ENCODE measurements around the gene PDLIM3.
"Not testable (repeated sequence)": the region's sequence is repeated elsewhere in the genome, so short reads cannot be mapped to it uniquely, and the experiment has no call there.

PDLIM3 gene

DNA sequence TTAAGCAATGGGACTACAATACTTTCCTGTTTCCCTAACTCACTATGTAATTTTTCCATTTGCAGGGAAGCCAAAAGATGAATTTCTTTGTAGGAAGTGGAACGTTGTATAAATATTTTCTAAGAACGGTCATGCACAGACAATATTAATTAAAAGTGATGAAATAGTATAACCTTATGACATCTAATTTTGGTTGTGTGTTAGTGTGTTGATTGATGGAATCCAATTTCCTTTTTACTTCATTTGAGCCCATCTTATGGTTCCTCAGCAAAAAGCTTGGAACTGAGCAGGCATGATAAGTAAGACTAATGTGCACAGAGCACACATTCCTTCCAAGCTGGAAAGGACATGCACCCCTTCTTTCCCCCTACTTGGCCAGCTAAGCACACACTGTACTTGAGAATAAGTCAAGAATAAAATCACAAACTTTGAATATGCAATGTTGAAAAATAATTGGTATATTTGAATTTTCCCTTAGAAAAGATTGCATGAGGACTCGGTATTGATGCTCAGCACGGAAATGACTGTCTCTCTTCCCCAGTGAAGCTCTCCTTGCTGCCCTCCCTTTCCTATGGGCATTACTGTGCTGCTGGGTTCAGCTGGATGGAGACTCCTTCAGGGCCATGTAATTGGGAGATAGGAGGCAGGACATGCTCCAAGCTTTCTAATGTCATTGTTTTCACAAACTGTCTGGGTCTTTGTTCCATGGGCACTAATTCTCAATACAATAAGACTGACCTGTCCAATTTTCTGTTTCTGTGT is 19.2 kb upstream of the PDLIM3 start:
- DNase-seq (ENCODE audit: low read depth in 2 of 2), result no peak

DNA sequence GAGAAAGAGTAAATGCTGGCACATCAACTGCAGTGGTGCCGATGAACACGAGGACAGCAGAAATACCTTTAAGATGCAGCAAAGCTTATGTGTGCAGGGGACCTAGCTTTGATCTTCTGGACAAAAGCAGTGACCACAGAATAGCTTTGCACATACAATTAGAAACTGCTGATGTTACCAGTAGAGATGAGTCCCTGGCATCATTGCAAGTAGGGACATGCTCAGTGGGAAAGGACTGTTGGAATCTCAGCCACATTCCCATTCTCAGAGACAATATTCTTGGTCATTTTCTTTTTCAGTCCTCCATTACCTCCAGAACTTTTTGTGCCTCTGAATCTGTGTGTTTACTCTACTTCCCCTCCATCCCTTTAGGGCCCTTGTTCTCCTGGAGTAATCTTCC is 16.9 kb upstream of the PDLIM3 start:
- no peak for DNase-seq (ENCODE audit: low read depth in 2 of 2)

DNA sequence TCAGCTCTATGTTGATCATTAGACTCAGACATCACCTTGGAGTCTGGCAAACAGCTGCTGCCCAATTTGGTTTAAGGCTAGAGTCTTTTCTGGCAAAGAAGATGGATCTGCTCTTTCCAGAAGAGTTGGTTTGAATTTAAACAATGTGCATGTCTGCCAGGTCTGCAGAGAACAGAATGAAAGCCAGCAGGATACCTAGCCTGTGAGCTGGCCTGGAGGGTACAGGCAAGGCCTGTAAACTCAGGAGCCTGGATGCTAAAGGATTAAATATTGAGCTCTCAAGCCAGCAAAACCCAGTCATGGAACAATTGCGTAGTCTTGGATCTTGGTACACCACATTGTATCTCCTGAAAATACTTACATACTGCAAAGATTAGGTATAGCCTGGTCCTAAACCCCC is 15.6 kb upstream of the PDLIM3 start:
- DNase-seq (ENCODE audit: low read depth in 2 of 2), result no peak

DNA sequence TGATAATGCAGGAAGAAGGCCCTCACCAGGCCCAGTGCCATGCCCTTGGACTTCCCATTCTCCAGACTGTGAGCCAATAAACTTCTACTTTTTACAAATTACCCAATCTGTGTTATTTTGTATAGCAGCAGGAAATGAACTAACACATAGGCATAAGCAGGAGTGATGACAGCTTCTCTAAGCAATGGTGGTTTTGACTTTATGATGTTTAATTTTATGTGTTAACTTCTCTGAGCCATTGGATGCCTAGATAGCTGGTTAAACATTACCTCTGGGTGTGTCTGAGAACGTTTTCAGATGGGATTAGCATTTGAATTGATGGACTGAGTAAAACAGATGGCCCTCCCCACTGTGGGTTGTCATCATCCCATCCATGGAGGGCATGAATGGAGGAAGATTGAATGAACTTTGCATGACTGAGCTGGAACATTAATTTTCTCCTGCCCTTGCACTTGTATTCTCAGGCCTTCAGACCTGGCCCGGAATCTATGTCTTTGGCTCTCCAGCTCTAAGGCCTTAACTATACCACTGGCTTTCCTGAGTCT is 13.9 kb upstream of the PDLIM3 start:
- no peak for DNase-seq (ENCODE audit: low read depth in 2 of 2)

DNA sequence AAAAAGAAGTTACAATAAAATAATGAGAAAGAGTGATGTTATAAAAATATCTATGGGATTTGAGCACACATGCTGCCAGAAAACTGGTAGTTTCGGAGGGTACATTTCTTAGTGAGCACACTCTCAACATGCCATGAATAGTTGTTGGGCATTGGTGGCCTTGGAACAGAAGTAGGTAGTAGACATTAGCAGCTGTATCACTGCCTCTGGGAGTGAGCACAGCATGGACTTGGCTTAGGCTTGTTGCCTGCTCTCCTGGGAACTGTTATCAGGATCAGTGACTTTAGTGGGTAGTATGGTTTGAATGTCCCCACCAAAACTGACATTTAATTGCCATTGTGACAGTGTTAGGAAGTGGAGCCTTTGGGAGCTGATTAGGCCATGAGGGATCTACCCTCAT is 13.3 kb upstream of the PDLIM3 start:
- DNase-seq (ENCODE audit: low read depth in 2 of 2), result no peak

DNA sequence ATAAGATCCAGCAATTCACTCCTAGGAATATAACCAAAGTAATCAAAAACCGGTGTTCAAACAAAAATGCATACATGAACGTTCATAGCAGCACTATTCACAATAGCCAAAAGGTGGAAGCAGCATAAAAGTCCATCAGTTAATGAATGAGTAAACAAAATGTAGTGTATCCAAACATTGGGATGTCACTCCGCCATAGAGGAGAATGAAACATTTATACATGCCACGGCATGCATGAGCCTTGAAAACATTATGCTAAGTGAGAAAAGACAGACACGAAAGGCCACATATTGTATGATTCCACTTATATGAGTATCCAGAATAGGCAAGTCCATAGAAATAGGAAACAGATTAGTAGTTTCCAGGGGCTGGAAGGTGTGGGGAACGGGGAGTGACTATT is 11.0 kb upstream of the PDLIM3 start:
- DNase-seq (ENCODE audit: low read depth in 2 of 2), result no peak

DNA sequence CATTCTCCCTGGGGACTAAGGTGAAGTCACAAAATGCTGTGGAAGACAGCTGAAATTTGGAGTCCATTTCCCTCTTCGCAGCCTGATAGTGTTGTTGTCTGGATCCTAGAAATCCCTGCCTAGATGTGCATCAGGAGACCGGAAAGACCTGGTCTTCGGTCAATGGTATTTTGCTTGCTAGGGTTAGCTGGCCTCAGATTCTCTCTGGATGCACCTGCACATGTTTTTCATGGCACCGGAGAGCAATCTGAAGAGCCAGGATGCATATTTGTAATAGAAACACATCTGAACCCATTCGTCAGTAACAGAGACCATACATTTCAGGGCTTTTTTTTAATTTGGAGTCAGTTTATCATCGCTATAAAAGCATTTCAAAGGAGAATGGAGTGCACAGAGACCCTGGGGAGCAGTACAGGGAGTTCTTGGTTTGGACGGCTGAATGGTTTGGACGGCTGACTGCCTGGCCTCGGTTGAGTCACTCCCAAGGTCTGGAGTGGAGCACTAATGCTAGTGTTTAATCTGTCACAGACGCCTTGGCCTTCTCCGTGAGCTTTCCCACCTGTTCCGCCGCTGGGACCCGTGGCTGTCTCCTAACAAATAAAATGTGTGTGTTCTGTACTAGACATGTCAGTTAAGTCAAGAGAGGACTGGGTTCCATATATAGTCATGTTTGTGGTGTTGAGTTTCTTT is 7.5 kb upstream of the PDLIM3 start:
- no peak for DNase-seq (ENCODE audit: low read depth in 2 of 2)

DNA sequence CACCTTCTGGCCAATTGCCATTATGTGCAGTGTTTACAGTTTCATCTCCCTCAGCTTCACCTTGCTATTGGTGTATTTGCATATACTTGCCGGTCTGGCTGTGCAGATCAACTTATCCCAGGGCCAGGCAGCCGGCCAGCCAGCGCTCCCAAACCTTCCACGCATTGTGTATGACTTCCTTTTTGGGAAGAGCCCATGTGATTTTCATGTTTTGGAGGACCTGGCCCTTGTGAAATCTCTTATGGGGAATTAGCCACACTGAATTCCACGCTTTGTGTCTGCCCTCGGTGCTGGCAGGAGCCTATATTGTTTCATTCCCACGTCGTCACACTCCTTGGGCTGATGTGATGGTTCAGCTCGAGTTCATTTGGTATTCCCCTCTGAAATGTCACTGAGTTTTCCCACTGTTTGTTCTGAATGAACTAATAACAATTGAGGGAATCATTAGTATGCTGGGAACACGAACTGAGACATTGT is 6.0 kb upstream of the PDLIM3 start:
- DNase-seq (ENCODE audit: low read depth in 2 of 2), result no peak

DNA sequence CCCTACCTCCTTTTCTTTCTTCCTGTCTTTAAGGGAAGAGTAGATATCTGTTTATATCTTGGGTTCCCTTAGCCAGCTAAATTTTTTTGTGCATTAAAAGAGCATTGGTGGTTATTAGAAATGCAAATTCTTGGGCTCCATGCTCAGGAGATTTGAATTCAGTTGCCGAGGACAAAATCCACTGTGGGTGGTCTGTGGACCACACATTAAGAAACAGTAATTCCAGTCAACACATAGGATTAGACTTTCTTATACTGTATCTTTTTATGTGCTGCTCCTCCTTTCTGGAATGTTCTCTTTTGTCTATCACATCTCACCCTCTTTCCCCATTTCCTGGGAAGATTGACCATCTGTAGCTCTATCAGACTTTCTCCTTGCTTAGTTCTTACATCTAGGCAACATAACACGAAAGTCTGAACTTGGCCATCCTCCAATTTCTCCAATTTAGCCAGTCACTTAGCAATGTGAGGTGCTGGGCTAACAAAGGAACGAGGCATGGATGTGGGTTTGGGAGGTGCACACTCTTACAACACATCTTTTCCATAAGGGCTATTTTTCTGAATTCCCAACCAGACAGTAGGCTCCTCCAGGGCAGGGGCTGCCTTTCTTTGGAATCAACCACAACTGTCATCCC is 5.3 kb upstream of the PDLIM3 start:
- no peak for DNase-seq (ENCODE audit: low read depth in 2 of 2)

DNA sequence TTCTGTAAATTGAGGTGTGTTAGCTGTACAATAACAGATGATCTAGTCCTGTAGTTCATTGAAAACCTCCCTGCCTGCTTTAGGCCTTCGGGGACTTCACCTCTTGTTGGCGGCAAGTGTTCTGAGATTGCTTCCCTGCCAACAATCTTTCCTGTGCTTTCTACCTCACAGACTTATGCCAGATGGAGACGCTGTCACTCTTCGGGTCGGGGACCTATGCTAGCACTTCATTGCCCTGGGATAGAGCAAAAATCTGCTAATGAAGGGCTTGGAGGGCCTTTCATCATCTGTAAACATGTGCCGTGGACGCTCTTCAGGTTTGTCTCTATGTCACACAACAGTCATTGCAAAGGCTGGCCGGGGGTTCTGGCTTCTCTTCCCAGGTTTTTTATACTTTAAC is 4.7 kb upstream of the PDLIM3 start:
- DNase-seq (ENCODE audit: low read depth in 2 of 2), result no peak

DNA sequence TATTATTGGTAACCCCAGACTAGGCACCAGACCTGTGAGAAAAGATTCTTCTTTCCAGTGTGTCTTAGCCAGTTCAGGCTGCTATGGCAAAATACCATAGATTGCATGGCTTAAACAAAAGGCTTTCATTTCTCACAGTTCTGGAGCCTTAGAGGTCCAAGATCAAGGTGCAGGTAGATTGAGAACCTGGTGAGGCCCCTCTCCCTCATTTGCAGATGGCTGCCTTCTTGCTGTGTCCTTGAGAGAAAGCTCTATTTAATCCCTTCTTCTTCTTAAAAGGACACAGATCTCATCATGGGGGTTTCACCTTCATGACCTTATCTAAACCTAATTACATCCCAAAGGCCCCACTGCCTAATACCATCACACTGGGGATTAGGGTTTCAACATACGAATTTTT is 3.5 kb upstream of the PDLIM3 start:
- DNase-seq (ENCODE audit: low read depth in 2 of 2), result no peak

DNA sequence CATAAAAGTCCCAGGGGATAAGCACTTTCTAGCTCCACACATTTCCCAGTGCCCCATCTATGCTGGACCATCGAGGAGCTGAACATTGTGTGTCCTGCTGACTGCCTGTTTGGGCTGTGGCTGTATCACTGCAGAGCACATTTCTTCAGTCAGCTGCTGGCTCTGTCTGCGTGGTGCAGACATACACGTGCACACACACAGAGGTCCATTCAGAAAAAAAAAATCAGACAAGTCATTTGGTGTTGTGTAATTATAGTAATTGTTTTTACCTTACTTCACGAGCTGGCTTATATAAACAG is 1.1 kb upstream of the PDLIM3 start:
- no peak for DNase-seq (ENCODE audit: low read depth in 2 of 2)

DNA sequence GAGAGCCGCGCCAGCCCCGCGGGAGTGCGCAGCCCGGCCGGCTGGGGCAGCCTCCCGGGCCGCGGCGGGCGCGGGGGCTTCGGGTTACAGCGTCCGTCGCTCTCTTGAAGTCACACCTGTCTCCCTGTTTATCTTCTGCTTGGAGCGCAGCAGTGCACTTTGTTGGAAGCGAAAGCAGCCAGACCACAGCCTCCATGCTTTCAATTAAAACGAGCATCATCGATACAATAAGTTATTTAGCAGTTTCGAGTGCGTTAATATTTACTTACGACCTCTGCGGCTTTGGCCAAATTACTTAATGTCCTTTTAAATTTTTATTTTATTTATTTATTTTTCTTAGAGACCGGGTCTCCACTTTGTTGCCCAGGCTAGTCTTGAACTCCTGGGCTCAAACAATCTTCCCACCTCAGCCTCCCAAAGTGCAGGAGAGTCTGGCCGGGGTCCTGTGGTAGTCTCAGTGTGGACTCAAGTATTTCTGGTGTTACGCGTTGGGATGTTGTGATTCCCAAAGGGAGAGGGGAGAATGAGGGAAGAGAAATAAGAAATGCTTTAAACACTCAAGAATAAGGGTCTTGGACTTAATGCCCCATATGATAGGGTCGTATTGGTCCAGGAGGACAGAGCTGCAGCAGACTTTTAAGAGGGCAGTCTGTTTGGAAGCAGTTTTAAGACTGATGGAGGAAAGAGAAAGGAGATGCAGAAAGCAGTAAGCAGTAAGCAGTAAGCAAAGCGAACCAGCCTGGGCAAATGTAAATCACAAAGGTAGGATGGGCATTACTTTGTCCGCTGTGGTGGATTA is 504 bp upstream of the PDLIM3 start:
- no peak for DNase-seq (ENCODE audit: low read depth in 2 of 2)

DNA sequence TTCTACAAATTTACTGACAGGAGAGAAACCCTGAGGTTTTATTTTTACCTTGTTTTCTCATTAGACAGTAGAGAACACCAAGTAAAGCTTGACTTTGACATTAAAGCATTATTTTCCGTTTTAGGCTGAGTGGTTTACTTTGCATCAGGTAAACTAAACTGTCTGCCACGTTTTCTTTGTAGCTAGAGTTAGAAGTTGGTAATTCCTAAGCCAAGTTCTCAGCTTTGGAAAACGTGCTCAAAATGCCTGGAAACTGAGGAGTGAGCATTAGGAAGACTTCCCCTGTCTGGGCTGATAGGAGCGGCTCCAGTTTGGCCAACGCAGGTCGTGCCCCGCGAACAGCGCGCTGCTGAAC is 819 bp downstream of the PDLIM3 start:
- no peak for DNase-seq (ENCODE audit: low read depth in 2 of 2)

DNA sequence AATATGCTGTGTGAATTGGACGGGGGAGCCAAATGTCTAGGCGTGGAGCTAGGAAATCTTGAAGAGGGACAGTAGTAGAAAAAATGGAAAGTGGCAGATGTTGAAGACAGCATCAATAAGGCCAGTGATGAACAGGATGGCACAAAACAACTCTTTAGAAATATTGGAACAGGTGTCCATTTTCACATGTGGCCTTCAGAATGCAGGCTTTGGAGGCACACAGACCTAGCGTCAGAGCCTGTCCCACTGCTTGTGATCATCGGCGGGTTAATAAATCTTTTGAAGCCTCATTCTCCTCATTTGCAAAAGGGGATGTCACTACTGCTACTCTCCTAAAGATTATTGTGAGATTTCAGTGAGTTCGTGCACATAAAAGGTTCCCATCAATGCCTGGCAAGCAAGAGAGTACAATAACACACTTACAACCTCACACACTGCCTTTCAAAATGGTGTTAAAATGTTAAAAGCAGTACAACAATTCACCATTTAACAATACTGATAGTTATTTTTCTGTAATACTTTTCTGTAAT is 2.4 kb downstream of the PDLIM3 start:
- DNase-seq (ENCODE audit: low read depth in 2 of 2), result no peak

DNA sequence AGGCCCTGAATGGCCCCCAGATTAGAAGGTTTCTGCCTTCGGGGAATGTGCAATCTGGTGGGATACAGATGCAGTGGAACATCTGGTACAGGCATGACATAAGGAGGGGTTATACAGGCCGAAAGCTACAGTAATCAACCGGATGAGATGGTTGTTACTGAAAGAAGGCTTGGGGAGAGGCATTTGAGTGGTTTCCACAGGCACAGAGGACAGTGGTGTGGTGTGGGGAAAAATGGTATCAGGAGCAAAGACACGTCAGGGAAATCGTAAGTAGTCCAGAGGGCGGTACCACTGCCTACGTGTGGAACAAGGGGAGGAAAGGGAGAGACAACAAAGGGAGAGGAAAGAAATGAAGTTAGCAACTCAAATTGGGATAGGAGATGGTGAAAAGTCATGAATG is 3.0 kb downstream of the PDLIM3 start:
- DNase-seq (ENCODE audit: low read depth in 2 of 2), result no peak

DNA sequence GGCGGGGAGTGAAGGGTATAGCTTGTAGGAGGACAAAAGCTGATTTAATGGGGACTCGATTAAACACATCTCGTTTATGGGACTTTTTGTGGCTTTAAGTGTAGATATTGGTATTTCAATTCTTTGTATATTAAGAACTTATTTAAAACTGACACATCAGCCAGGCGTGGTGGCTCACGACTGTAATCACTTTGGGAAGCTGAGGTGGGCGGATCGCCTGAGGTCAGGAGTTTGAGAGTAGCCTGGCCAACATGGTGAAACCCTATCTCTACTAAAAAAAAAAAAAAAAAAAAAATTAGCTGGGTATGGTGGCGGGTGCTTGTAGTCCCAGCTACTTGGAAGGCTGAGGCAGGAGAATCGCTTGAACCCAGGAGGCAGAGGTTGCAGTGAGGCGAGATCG is 3.7 kb downstream of the PDLIM3 start:
- not testable (repeated sequence) for DNase-seq (ENCODE audit: low read depth in 2 of 2)

DNA sequence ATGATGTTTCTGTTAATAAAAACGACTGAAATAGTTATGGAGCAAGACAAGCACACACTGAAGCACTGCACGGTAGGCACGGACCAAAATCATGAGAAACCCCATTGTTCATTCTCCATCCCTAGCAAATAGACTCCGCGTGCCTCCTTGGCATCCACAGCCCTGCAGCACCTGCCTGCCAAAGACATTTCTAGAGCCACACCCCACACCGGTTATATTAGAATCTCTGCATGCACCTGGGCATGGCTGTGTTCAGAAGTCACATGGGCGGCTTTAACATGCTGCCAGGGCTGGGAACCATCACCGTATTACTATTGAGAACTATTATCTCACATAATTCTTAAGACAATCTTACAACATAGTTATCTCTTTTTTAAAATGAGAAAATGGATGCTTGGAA is 5.9 kb downstream of the PDLIM3 start:
- no peak for DNase-seq (ENCODE audit: low read depth in 2 of 2)

DNA sequence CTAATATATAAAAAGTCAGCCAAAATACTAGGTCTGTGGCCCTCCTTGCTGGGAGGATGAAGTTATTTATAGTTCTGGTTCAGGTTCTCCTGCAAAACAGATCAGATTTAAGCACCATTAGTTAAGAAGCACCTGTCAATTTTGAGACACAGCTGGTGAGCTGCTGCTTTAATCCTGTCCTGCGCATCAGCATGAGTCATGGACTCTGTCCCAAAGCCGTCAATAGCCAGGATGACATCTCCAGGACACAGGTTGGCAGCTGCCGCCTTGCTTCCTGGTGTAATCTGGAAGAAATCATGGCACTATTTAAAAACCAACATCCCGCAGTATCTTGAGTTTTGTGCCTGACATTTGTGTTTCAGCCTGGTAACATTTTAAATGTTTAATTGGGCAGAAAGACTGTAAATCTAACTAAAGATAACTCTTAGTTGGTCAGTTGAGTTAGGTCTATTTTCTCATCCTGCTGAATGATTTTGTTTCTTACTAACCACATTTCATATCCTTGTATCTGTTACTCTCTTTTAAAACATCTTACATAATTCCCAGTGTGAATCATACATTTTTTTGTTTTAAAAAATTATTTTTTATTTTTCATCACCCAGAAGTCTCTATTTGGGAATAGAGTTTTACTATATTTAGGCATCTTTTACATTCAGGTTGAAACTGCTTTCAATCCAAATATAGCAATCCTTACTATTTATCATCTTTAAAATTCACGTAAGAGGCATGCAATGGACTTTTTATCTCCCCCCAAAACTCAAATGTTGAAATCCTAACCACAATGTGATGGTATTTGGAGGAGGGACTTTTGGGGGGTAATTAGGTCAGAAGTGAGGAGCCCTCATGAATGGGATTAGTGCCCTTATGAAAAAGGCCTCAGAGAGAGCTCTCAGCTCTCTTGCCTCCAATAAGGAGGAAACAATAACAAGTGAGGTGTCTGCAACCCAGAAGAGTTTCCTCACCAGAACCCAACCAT is 10.1 kb downstream of the PDLIM3 start:
- DNase-seq (ENCODE audit: low read depth in 2 of 2), result no peak

DNA sequence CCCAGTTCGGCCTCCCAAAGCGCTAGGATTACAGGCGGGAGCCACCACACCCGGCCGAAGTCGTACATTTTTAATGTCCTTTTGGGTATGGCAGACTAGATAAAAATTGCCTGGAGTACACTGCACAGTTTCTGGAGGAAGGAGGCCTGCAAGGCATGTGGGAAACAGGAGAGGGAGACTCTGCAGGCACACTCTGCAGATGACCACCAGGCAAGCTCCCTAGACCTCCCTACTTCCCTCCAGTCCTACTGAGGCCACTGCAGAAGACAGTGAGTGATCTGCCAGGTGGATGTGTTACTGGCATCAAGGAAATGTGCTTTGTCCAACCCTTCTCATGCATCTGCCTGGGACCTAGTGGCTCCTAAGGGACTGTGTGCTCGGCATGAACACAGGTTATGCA is 11.4 kb downstream of the PDLIM3 start:
- DNase-seq (ENCODE audit: low read depth in 2 of 2), result no peak

DNA sequence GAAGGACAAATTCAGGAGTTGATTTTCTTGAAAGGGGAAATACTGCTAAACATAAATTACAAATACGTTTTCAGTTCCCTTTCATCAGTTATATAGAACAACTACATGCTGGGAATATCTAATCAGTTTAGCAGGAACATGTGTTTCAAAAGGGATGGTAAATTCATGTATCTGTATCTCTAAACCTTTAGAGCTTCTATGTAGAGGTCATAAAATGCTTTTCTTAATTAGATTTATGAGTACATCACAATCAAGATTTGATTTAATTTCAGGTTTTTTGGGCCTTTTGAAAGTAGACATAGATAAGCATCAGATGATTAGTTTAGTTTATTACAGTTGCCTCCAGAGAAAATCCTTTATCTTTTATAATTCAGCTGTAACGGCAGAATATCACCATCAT is 12.9 kb downstream of the PDLIM3 start:
- DNase-seq (ENCODE audit: low read depth in 2 of 2), result no peak

Data from stimulated activated CD4-positive, alpha-beta T cell treated with anti-CD3 and anti-CD28 coated beads, Interleukin-12 subunit alpha, Interleukin-12 subunit beta, amount 100 ng/mL, for 24 hours (primary cell).